Cardiac fibroblast (primary cell): Measurements from ENCODE around the gene REPS2.

Source experiments
- DNase-seq, 2 donors: peaks; one replicate each; pipeline versions ENCODE4 v3.0.0 to v3.0.0-alpha.2; 2010; ENCODE audit warnings: low read depth in 2 of 2
- H3K4me3 ChIP-seq, 2 donors: replicated peaks in 1 of 2; 1 replicate in 1 of 2; 2 replicates in 1 of 2; pipeline ENCODE4 v1.5.1; 2011; ENCODE audit warnings: low read depth in 2 of 2, low read length in 2 of 2, mild to moderate bottlenecking in 2 of 2, moderate library complexity in 1 of 2
- TF ChIP-seq, protein P1 (sequence below): IDR thresholded peaks from one replicate; pipeline ENCODE4 v1.5.1; 2011; ENCODE audit warnings: low read depth, mild to moderate bottlenecking, low read length, inconsistent platforms

Gene REPS2

DNA sequence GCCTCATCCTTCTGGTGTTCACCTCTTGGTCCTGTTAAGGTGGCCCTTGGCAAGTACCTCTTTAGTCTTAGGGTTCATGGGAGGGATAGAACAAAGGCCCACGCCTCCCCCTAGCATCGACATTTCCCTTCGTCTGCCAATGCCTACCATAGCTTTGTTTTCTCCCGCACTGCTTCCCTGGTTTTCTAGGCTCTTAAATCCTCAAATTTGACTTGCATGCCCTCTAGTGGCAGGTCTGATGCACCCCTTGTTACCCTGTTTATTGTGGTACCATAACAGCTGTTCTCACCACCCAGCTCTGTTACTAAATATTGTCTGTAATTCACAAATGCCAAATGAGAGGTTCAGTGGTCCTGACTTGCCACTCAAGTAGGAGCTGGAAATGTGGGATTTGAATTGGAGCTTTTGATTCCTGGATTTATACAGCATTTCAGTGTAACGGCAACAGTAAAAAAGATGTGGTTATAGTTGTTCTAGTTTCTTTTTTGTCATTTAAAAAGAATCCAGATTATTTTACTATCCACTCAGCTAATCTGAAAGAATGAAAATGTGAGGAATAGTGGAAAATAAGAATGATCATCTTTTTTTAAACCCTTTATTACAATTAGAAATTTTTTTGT, 100.1 kb downstream of the REPS2 start:
- DNase-seq, result peak; percentile 78 to 83
- H3K4me3 ChIP-seq, result no peak overlapping the region
- TF ChIP-seq, protein P1, sequence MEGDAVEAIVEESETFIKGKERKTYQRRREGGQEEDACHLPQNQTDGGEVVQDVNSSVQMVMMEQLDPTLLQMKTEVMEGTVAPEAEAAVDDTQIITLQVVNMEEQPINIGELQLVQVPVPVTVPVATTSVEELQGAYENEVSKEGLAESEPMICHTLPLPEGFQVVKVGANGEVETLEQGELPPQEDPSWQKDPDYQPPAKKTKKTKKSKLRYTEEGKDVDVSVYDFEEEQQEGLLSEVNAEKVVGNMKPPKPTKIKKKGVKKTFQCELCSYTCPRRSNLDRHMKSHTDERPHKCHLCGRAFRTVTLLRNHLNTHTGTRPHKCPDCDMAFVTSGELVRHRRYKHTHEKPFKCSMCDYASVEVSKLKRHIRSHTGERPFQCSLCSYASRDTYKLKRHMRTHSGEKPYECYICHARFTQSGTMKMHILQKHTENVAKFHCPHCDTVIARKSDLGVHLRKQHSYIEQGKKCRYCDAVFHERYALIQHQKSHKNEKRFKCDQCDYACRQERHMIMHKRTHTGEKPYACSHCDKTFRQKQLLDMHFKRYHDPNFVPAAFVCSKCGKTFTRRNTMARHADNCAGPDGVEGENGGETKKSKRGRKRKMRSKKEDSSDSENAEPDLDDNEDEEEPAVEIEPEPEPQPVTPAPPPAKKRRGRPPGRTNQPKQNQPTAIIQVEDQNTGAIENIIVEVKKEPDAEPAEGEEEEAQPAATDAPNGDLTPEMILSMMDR, result peak; percentile 70

DNA sequence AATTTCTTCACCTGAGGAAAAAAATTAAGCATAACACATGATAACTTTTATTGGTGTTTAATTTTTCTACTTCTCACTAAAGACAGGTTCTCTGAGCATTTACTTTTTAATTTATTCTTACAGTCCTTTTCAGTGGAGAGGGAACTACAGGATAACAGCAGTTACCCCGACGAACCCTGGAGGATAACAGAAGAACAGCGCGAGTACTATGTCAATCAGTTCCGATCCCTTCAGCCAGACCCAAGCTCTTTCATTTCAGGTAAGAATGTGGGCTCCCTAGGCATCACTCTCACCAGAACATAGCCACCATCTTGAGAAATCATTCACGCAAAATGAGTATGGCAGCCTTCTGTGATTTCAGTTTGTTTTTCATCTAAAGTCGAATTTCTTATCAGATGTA, 100.8 kb downstream of the REPS2 start:
- no peak overlapping the region for H3K4me3 ChIP-seq
- TF ChIP-seq, protein P1, result no peak
- no peak for DNase-seq

DNA sequence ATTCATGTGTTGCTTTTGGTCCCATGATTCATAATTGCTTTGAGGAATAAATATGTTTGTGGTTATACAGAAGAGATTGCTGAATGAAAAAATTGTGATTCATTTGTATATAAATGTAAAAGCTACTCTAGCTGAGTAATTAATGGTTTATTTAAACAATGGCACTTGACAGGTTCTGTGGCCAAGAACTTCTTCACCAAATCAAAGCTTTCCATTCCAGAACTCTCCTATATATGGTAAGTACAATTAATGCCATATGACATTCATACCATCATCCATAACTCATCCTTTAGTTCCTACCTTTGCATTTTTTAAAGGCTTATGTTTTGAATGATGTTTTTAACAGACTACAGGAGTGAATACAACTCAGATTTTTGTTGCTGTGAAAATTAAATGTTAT, 105.8 kb downstream of the REPS2 start:
- no peak for DNase-seq
- H3K4me3 ChIP-seq, result no peak overlapping the region
- TF ChIP-seq, protein P1, result no peak

DNA sequence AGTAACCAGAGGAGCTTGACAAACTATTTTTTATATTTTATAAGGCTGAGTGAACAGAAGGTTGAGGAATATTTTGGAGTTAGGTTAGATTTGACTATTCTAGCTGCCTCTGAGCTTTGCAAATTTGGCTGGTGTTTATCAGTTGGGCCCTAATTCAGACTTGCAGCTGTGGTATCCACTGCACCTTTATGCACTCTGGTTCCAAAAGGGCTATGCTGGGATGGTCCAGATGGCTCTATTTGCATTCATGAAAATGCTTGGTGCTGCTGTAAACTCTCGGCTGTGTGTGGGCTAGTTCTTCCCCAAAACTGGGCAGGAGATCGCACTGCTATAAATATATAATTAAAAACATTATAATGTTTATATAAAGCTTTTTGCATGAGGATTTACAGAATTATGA, 106.3 kb downstream of the REPS2 start:
- H3K4me3 ChIP-seq, result no peak overlapping the region
- DNase-seq, result no peak
- TF ChIP-seq, protein P1, result no peak

DNA sequence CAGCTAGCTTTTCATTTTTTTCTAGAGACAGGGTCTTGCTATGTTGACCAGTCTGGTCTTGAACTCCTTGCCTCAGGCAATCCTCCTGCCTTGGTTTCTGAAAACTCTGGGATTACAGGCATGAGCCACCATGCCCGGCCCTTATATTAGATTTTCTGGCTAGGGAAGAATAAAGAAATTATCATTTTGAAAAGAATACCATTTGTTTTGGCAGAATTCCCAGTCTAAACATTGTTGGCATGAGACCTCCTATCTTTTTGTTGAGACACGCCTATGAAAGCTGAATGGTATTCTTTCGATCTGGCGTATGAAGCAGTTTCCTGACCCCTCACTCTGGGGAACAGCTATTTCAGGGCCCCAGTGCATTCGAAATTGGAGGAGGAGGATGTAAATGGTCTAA, 107.0 kb downstream of the REPS2 start:
- DNase-seq, result peak in 1 of 2 donors; percentile 48
- TF ChIP-seq, protein P1, result no peak
- no peak overlapping the region for H3K4me3 ChIP-seq

DNA sequence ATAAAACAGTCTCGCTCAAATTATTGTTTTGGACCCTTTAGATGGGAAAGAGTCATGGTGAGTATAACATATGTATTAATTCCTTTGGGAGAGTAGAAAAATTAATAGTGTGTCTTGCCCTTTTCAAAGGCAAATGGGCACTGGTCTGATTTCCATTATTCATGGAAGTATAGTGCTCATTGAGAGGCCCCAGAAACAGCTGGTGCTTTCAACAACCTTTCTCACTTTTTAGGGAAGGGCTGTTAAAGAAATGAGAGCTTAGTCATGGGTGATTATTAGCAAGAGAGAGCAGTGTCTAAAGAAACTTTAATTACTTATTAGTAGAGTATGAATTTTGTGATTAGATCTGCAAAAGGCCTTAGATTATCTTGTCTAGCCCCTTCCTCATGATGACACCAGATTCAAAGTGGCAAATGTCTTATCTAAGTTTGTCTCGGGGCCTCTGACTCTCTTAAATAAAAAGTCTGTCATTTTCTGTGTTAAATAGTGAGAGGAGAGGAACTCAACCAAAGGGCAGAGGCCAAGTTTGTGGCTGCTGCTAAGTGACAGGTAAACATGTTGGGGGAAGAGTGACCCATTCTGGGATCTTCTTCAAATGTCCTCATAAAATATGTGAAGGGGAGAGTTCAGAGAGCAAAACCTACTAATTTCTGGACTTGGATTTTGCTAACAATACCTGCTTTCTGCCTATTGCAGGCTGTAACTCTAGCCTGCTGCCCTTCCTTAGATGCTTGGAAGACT, 110.6 kb downstream of the REPS2 start:
- H3K4me3 ChIP-seq, result no peak overlapping the region
- no peak for DNase-seq
- TF ChIP-seq, protein P1, result no peak
